OCI-LY7 (cell line): ENCODE measurements around the gene SLC2A10.

Source experiments
- CTCF ChIP-seq: fragments of 200-600 bp; sonication (generic); conservative IDR thresholded peaks from 2 replicates; pipeline ENCODE4 v1.5.1; 2014; ENCODE audit warnings: mild to moderate bottlenecking, antibody characterized with exemption, low read length, moderate library complexity, mixed read lengths
- EZH2phosphoT487 ChIP-seq: fragments of 200-600 bp; sonication (generic); IDR thresholded peaks from 2 replicates; pipeline ENCODE4 v1.6.1; 2018; ENCODE audit warnings: low read depth, borderline replicate concordance, mild to moderate bottlenecking, mixed run types, antibody characterized with exemption, low read length, moderate library complexity, mixed read lengths

- TF ChIP-seq CTCF = no peak
- TF ChIP-seq EZH2phosphoT487 = no peak
These were observed 21.0 kb upstream of the SLC2A10 start for GRCh38 chr20:46688151-46689081.
